Activated CD8-positive, alpha-beta T cell treated with anti-CD3 and anti-CD28 coated beads for 36 hours (primary cell): ENCODE measurements around the gene CLEC16A. TPM values are rescaled to one million over a fixed set of nuclear protein-coding genes. Genes with fewer than 3 reads are reported as not detected.

Experiments used
- ATAC-seq: fragments of 200-7000 bp; cut with Tn5 transposase; one replicate; pipeline ENCODE4 v1.10.0; 2021; ENCODE audit warnings: mild to moderate bottlenecking, moderate library complexity
- CTCF ChIA-PET: fragments of 350-600 bp; sonication (Branson Sonifier 250); formaldehyde crosslinking; loops from one replicate; lab custom pipeline; 2021; ENCODE audit warnings: antibody characterized with exemption; lab: Charles Lee
- POLR2A ChIA-PET: fragments of 350-600 bp; sonication (Branson Sonifier 250); formaldehyde crosslinking; loops from one replicate; lab custom pipeline; 2021; ENCODE audit warnings: antibody characterized with exemption; lab: Charles Lee
- DNase-seq: peaks from one replicate; pipeline ENCODE4 v3.0.0-alpha.2; 2020
- H3K27ac Mint-ChIP-seq: one replicate; pipeline ENCODE4 v1.8.0; 2021; ENCODE audit warnings: mild to moderate bottlenecking, mixed read lengths
- H3K27me3 Mint-ChIP-seq: one replicate; pipeline ENCODE4 v1.8.0; 2021; ENCODE audit warnings: mixed read lengths
- H3K36me3 Mint-ChIP-seq: one replicate; pipeline ENCODE4 v1.8.0; 2021; ENCODE audit warnings: low read depth, mixed read lengths
- H3K4me1 Mint-ChIP-seq: one replicate; pipeline ENCODE4 v1.8.0; 2021; ENCODE audit warnings: low read depth, mixed read lengths
- H3K4me3 Mint-ChIP-seq: one replicate; pipeline ENCODE4 v1.8.0; 2021; ENCODE audit warnings: mild to moderate bottlenecking, moderate library complexity, mixed read lengths
- H3K9me3 Mint-ChIP-seq: one replicate; pipeline ENCODE4 v1.8.0; 2021; ENCODE audit warnings: mixed read lengths
- CTCF ChIP-seq: fragments of 200-600 bp; IDR thresholded peaks from one replicate; pipeline ENCODE4 v1.8.0; 2022; ENCODE audit warnings: antibody characterized with exemption, mild to moderate bottlenecking
- intact Hi-C: fragments of 100-400 bp; cut with micrococcal nuclease; formaldehyde crosslinking; loops from one replicate; pipeline ENCODE4 v1.10.0; 2022
- total RNA-seq, 2 experiments: library from RNA; stranded (reverse); gene quantifications; one replicate each; pipeline ENCODE4 v1.2.3, GENCODE V29; 2021

The CLEC16A gene
- total RNA-seq, 2 experiments from 2014 or later: 20.4 to 21.7 TPM

GRCh38 chr16:11205065-11205699, 260.8 kb downstream of the CLEC16A start:
- Mint-ChIP-seq H3K27me3 (peaks cover 1% of the 10 kb centered on the region), H3K9me3 (peaks cover 9% of the 10 kb centered on the region), H3K27ac (peak overlapping the region; percentile 0), H3K4me3 (no peak overlapping the region), H3K4me1 (peaks cover 55% of the 10 kb centered on the region), H3K36me3 (peaks cover 1% of the 10 kb centered on the region)
- DNase-seq: no peak
- no peak for TF ChIP-seq CTCF
- POLR2A ChIA-PET: interaction anchor here (0.9 to 3.6 kb wide), 9 partner anchors 10 to 153 kb away, joined by 3 to 18 read pairs (median 4); no protein-coding TSS in a partner anchor
- CTCF ChIA-PET: interaction anchor here (0.6 to 6.1 kb wide), 5 partner anchors 13 to 250 kb away, joined by 3 to 50 read pairs (median 4); no protein-coding TSS in a partner anchor
- ATAC-seq: no peak
- intact Hi-C loops: no loop called here

GRCh38 chr16:11205754-11206581, 261.6 kb downstream of the CLEC16A start:
- Mint-ChIP-seq H3K36me3 (peaks cover 1% of the 10 kb centered on the region), H3K27me3 (peaks cover 1% of the 10 kb centered on the region), H3K9me3 (peaks cover 9% of the 10 kb centered on the region), H3K4me1 (peaks cover 55% of the 10 kb centered on the region), H3K27ac (peak overlapping the region; percentile 92), H3K4me3 (no peak overlapping the region)
- CTCF ChIA-PET: interaction anchor here (0.6 to 6.1 kb wide), 5 partner anchors 12 to 251 kb away, joined by 3 to 50 read pairs (median 4); no protein-coding TSS in a partner anchor
- ATAC-seq (no peak), DNase-seq (no peak)
- POLR2A ChIA-PET: interaction anchor here (0.9 to 3.6 kb wide), 10 partner anchors 10 to 154 kb away, joined by 3 to 18 read pairs (median 5); no protein-coding TSS in a partner anchor
- intact Hi-C loops: no loop called here
- no peak for TF ChIP-seq CTCF

- intact Hi-C loops: no loop called here
- no peak for ATAC-seq
- H3K27ac Mint-ChIP-seq: no peak overlapping the region
- ChIA-PET CTCF (interaction anchor here (0.9 to 6.1 kb wide), 4 partner anchors 11 to 17 kb away, joined by 3 to 50 read pairs (median 4); no protein-coding TSS in a partner anchor), POLR2A (interaction anchor here (0.7 to 3.6 kb wide), 5 partner anchors 12 to 48 kb away, joined by 3 to 18 read pairs (median 4); partner anchors contain the start of gene SOCS1)
- no peak overlapping the region for H3K4me3 Mint-ChIP-seq
- H3K9me3 Mint-ChIP-seq: peaks cover 9% of the 10 kb centered on the region
- TF ChIP-seq CTCF: no peak
- peaks cover 1% of the 10 kb centered on the region for H3K36me3 Mint-ChIP-seq
- peak; percentile 64 for DNase-seq
- no peaks in the 10 kb centered on the region for H3K27me3 Mint-ChIP-seq
- peaks cover 45% of the 10 kb centered on the region for H3K4me1 Mint-ChIP-seq
Observed at GRCh38 chr16:11207646-11208045, 263.3 kb downstream of the CLEC16A start.

DNA sequence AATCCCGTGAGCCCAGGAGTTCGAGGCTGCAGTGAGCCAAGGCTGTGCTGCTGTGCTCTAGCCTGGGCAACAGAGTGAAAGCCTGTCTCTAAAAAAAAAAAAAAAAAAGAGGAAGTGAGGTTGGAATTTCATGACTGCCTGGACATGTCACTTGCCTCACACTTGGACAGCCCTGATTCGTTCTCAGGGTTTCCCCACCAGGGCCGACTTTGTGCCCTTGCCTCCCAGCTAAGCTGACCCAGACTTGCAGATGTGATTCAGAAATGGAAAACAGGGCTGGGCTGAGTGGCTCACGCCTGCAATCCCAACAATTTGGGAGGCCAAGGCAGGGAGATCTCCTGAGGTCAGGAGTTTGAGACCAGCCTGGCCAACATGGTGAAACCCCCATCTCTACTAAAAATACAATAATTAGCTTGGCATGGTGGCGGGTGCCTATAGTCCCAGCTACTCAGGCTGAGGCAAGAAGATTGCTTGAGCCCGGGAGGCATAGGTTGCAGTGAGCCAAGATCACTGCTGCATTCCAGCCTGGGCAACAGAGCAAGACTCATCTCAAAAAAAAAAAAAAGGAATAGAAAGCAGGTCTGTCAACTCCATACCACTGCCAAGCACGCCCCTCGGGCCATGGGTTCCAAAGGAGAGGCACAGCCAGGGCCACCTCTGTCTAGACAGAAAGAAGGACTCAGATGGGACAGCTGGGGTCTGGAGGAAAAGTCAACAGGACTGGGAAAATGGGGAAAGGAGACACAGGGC, 264.7 kb downstream of the CLEC16A start:
- DNase-seq (no peak), ATAC-seq (no peak)
- Mint-ChIP-seq H3K4me3 (no peak overlapping the region), H3K4me1 (peaks cover 35% of the 10 kb centered on the region), H3K9me3 (peaks cover 9% of the 10 kb centered on the region), H3K27me3 (no peaks in the 10 kb centered on the region), H3K27ac (no peak overlapping the region), H3K36me3 (peaks cover 1% of the 10 kb centered on the region)
- ChIA-PET CTCF (interaction anchor here (1.5 to 6.1 kb wide), 3 partner anchors 9 to 18 kb away, joined by 3 to 50 read pairs (median 5); no protein-coding TSS in a partner anchor), POLR2A (interaction anchor here (0.9 to 2.0 kb wide), 4 partner anchors 9 to 47 kb away, joined by 3 to 7 read pairs (median 5); partner anchors contain the start of gene SOCS1)
- TF ChIP-seq CTCF: no peak
- intact Hi-C loops: no loop called here
